ENCODE results near the gene BRI3BP. TPM values are rescaled to one million over a fixed set of nuclear protein-coding genes. Genes with fewer than 3 reads are reported as not detected.
"Not testable (repeated sequence)": the region's sequence is repeated elsewhere in the genome, so short reads cannot be mapped to it uniquely, and the experiment has no call there.

Gene BRI3BP
- total RNA-seq, 2 donors from 2014 or later = 3.4 to 8.6 TPM

GRCh38 chr12:125072496-125072895 lies 79.1 kb downstream of the BRI3BP start:
- Histone ChIP-seq H3K4me1 (replicated peaks) (peaks cover 5% of the 10 kb centered on the region), H3K4me3 (no peak overlapping the region), H3K27me3 (replicated peaks; ENCODE audit: insufficient read depth) (no peaks in the 10 kb centered on the region), H3K36me3 (no peaks in the 10 kb centered on the region), H3K9me3 (no peaks in the 10 kb centered on the region), H3K27ac (no peak overlapping the region)
- 95% methylated on average over 2 of the region's 2 CpGs for WGBS
- TF ChIP-seq POLR2AphosphoS5 (IDR thresholded peaks at IDR 0.05) (no peak), POLR2A (IDR thresholded peaks at IDR 0.05) (no peak), CTCF (IDR thresholded peaks at IDR 0.05) (no peak)
- intact Hi-C loops (cut with DNase I) = no loop called here
- DNase-seq (ENCODE audit: low spot score) = no peak

GRCh38 chr12:125074294-125074693 lies 80.8 kb downstream of the BRI3BP start:
- WGBS = 91% methylated on average over 2 of the region's 2 CpGs
- H3K27ac ChIP-seq; intact Hi-C loops (cut with DNase I); H3K36me3 ChIP-seq; H3K4me3 ChIP-seq; H3K27me3 ChIP-seq (replicated peaks; ENCODE audit: insufficient read depth); DNase-seq (ENCODE audit: low spot score); H3K9me3 ChIP-seq; H3K4me1 ChIP-seq (replicated peaks): not testable (repeated sequence)

- intact Hi-C loops (cut with DNase I) = no loop called here
- no peak for DNase-seq (ENCODE audit: low spot score)
These were observed 82.7 kb downstream of the BRI3BP start for GRCh38 chr12:125076103-125076502.

GRCh38 chr12:125079084-125079483 lies 85.6 kb downstream of the BRI3BP start:
- Histone ChIP-seq H3K36me3 (no peaks in the 10 kb centered on the region), H3K4me1 (replicated peaks) (no peaks in the 10 kb centered on the region), H3K27me3 (replicated peaks; ENCODE audit: insufficient read depth) (no peaks in the 10 kb centered on the region), H3K27ac (no peak overlapping the region), H3K4me3 (no peak overlapping the region), H3K9me3 (no peaks in the 10 kb centered on the region)
- 94% methylated on average over 10 of the region's 10 CpGs for WGBS
- TF ChIP-seq POLR2A (IDR thresholded peaks at IDR 0.05) (no peak), CTCF (IDR thresholded peaks at IDR 0.05) (no peak), POLR2AphosphoS5 (IDR thresholded peaks at IDR 0.05) (no peak)
- DNase-seq (ENCODE audit: low spot score) = no peak
- intact Hi-C loops (cut with DNase I) = no loop called here

More at GRCh38 chr12:125076103-125076502, 82.7 kb downstream of the BRI3BP start:
- no peaks in the 10 kb centered on the region for H3K4me1 ChIP-seq (replicated peaks)
- no peaks in the 10 kb centered on the region for H3K9me3 ChIP-seq
- no peak overlapping the region for H3K4me3 ChIP-seq
- no peak overlapping the region for H3K27ac ChIP-seq
- TF ChIP-seq CTCF (IDR thresholded peaks at IDR 0.05) (no peak), POLR2A (IDR thresholded peaks at IDR 0.05) (no peak), POLR2AphosphoS5 (IDR thresholded peaks at IDR 0.05) (no peak)
- H3K27me3 ChIP-seq (replicated peaks; ENCODE audit: insufficient read depth) = no peaks in the 10 kb centered on the region
- no peaks in the 10 kb centered on the region for H3K36me3 ChIP-seq
- WGBS = 89% methylated on average over 6 of the region's 6 CpGs

GRCh38 chr12:125079648-125080645 lies 86.5 kb downstream of the BRI3BP start:
- DNase-seq (ENCODE audit: low spot score) = no peak
- WGBS = 88% methylated on average over 15 of the region's 15 CpGs

More at GRCh38 chr12:125079648-125080645, 86.5 kb downstream of the BRI3BP start:
- no peak overlapping the region for H3K27ac ChIP-seq
- intact Hi-C loops (cut with DNase I) = no loop called here
- H3K9me3 ChIP-seq = no peaks in the 10 kb centered on the region
- H3K4me3 ChIP-seq = no peak overlapping the region
- H3K36me3 ChIP-seq = no peaks in the 10 kb centered on the region
- TF ChIP-seq POLR2AphosphoS5 (IDR thresholded peaks at IDR 0.05) = no peak
- TF ChIP-seq POLR2A (IDR thresholded peaks at IDR 0.05) = no peak
- TF ChIP-seq CTCF (IDR thresholded peaks at IDR 0.05) = no peak
- H3K27me3 ChIP-seq (replicated peaks; ENCODE audit: insufficient read depth) = no peaks in the 10 kb centered on the region
- no peaks in the 10 kb centered on the region for H3K4me1 ChIP-seq (replicated peaks)

Small RNAs within 50 kb of the gene (small RNA-seq; reads per million reads assigned to genes)
- 0 reads per million in 2 donors for gene AC122688.1

Other genes starting within 250 kb of the BRI3BP start
- gene SCARB1, start 129.8 kb upstream of the BRI3BP start, total RNA-seq = 10 to 100 TPM; 28.0 to 44.4 TPM
- 1,000 to 10,000 TPM in 1 of 2 donors, 100 to 1,000 TPM in 1; 854 to 1,154 TPM for gene UBC, start 79.0 kb upstream of the BRI3BP start, total RNA-seq
- 10 to 100 TPM in 1 of 2 donors, 1 to 10 TPM in 1; 9.8 to 15.8 TPM for gene DHX37, start 4.5 kb upstream of the BRI3BP start, total RNA-seq
- gene AACS, start 71.8 kb downstream of the BRI3BP start, total RNA-seq = 10 to 100 TPM; 20.4 to 21.0 TPM
- gene TMEM132B, start 192.7 kb downstream of the BRI3BP start, total RNA-seq = 1 to 10 TPM in 1 of 2 donors, under 1 TPM in 1; 0.23 to 5.5 TPM

Data from prostate gland (tissue), 2 donors.